GM23338 (cell line): ENCODE results near the gene FARP1.

Experiments
- CTCF ChIP-seq, 2 experiments: fragments of 200-600 bp in 1 of 2; sonication (generic) in 1 of 2; conservative IDR thresholded peaks; 2 replicates each; pipeline versions ENCODE4 v1.5.1 to v1.6.1; 2016 to 2017; ENCODE audit warnings: antibody characterized with exemption in 2 of 2, low read depth in 2 of 2, mild to moderate bottlenecking in 2 of 2, moderate library complexity in 1 of 2
- EZH2 ChIP-seq: fragments of 200-600 bp; sonication (generic); IDR thresholded peaks from one replicate; pipeline ENCODE4 v1.8.0; 2017; ENCODE audit warnings: antibody characterized with exemption, mild to moderate bottlenecking, low read depth; ENCODE audit not compliant: unreplicated experiment
- REST ChIP-seq: IDR thresholded peaks from one replicate; pipeline ENCODE4 v1.6.1; 2018; ENCODE audit warnings: antibody characterized with exemption; ENCODE audit not compliant: unreplicated experiment
- ZNF331 ChIP-seq: fragments of 250-450 bp; sonication (Bioruptor Pico); IDR thresholded peaks from 2 replicates; pipeline ENCODE4 v1.5.0; 2020; ENCODE audit warnings: low read depth, mild to moderate bottlenecking, moderate library complexity

- peak in 1 of 2 experiments; percentile 26; a peak in 2 of 4 replicates for TF ChIP-seq CTCF (conservative IDR thresholded peaks at IDR 0.05; ENCODE audit: low read depth in 2 of 2)
- TF ChIP-seq REST, result no peak
- TF ChIP-seq EZH2, result no peak
- no peak for TF ChIP-seq ZNF331 (CRISPR knock-in tag)
These were observed 81.7 kb downstream of the FARP1 start for GRCh38 chr13:98224557-98224956.
